ENCODE results near the gene ZYG11B. TPM values are rescaled to one million over a fixed set of nuclear protein-coding genes. Genes with fewer than 3 reads are reported as not detected.

Gene ZYG11B
- total and polyA plus RNA-seq, 2 of the 13 experiments (the other 11 are each of a cell fraction or from before 2014, with no cell fraction given) = 6.9 to 17.9 TPM

DNA sequence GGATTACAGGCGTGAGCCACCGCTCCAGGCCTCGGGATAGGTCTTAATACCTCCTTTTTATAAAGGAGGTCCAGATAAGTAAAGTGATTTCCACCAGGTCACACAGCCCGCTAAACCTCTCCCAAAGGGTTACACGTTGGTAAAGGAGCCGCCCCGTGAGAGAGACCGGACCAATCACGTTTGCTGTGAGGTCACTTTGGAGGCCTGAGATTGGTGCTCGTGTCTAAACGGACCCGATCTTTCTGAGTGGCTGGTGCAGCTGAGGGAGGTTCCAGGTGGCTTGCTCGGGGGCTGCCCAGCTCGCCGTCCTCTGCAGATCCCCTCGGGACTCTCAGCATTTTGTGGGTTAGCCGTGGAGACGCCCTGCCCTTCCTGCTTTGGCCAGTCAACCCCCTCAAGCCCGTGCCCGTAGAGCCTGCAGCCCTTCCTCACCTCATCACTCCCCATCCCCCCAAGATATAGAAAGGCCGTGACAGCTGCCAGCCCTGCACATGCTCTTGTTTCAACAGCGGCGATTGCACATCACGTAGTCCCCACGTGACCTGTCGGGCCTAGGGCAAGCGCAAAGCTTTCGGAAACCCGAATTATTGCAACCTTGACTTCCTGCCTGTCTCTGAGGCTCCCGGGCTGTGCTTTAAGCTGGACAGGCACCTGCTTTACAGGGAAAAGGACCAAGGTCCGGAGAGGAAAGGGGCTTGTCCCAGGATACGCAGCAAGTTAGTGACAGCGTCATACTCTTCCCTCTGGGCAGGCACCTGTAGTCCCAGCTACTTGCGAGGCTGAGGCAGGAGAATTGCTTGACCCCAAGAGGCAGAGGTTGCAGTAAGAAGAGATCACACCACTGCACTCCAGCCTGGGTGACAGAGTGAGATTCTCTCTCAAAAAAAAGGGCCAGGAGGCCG is 23.1 kb upstream of the ZYG11B start (continued):
- TF ChIP-seq, protein P1, sequence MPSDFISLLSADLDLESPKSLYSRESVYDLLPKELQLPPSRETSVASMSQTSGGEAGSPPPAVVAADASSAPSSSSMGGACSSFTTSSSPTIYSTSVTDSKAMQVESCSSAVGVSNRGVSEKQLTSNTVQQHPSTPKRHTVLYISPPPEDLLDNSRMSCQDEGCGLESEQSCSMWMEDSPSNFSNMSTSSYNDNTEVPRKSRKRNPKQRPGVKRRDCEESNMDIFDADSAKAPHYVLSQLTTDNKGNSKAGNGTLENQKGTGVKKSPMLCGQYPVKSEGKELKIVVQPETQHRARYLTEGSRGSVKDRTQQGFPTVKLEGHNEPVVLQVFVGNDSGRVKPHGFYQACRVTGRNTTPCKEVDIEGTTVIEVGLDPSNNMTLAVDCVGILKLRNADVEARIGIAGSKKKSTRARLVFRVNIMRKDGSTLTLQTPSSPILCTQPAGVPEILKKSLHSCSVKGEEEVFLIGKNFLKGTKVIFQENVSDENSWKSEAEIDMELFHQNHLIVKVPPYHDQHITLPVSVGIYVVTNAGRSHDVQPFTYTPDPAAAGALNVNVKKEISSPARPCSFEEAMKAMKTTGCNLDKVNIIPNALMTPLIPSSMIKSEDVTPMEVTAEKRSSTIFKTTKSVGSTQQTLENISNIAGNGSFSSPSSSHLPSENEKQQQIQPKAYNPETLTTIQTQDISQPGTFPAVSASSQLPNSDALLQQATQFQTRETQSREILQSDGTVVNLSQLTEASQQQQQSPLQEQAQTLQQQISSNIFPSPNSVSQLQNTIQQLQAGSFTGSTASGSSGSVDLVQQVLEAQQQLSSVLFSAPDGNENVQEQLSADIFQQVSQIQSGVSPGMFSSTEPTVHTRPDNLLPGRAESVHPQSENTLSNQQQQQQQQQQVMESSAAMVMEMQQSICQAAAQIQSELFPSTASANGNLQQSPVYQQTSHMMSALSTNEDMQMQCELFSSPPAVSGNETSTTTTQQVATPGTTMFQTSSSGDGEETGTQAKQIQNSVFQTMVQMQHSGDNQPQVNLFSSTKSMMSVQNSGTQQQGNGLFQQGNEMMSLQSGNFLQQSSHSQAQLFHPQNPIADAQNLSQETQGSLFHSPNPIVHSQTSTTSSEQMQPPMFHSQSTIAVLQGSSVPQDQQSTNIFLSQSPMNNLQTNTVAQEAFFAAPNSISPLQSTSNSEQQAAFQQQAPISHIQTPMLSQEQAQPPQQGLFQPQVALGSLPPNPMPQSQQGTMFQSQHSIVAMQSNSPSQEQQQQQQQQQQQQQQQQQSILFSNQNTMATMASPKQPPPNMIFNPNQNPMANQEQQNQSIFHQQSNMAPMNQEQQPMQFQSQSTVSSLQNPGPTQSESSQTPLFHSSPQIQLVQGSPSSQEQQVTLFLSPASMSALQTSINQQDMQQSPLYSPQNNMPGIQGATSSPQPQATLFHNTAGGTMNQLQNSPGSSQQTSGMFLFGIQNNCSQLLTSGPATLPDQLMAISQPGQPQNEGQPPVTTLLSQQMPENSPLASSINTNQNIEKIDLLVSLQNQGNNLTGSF (CRISPR knock-in tag; IDR thresholded peaks at IDR 0.05) = 0 out of 2 replicates have a peak, but pooled peaks have one; percentile 67
- TF ChIP-seq NBN (conservative IDR thresholded peaks at IDR 0.05) = no peak
- TF ChIP-seq MLX (CRISPR knock-in tag; IDR thresholded peaks at IDR 0.05) = peak; percentile 97
- TF ChIP-seq NFE2 (CRISPR knock-in tag; IDR thresholded peaks at IDR 0.05) = no peak
- TF ChIP-seq POLR2A (IDR thresholded peaks at IDR 0.05; ENCODE audit: insufficient read depth in 1 of 2, low read depth in 2 of 2, low read length in 2 of 2) = peak; percentile 58 to 80; a peak in 3 of 4 replicates
- no peak for TF ChIP-seq ZNF367 (CRISPR knock-in tag; IDR thresholded peaks at IDR 0.05; ENCODE audit: borderline replicate concordance)
- no peak for TF ChIP-seq ZZZ3 (CRISPR knock-in tag; IDR thresholded peaks at IDR 0.05; ENCODE audit: borderline replicate concordance)
- TF ChIP-seq AHR (CRISPR knock-in tag; IDR thresholded peaks at IDR 0.05) = 0 out of 2 replicates have a peak, but pooled peaks have one; percentile 77
- peak; percentile 68 for TF ChIP-seq RXRB (CRISPR knock-in tag; IDR thresholded peaks at IDR 0.05; ENCODE audit: borderline replicate concordance)
- TF ChIP-seq, protein P2, sequence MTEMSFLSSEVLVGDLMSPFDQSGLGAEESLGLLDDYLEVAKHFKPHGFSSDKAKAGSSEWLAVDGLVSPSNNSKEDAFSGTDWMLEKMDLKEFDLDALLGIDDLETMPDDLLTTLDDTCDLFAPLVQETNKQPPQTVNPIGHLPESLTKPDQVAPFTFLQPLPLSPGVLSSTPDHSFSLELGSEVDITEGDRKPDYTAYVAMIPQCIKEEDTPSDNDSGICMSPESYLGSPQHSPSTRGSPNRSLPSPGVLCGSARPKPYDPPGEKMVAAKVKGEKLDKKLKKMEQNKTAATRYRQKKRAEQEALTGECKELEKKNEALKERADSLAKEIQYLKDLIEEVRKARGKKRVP (CRISPR knock-in tag; IDR thresholded peaks at IDR 0.05) = peak in 1 of 2 experiments; percentile 90; a peak in 2 of 4 replicates
- no peak for TF ChIP-seq ZNF12 (CRISPR knock-in tag; IDR thresholded peaks at IDR 0.05)
- TF ChIP-seq XRCC5 (optimal IDR thresholded peaks at IDR 0.05; ENCODE audit: low read length) = peak; percentile 17
- no peak; the same call in none of the 2 replicates for TF ChIP-seq ISL2 (CRISPR knock-in tag; IDR thresholded peaks at IDR 0.05)
- TF ChIP-seq, protein P3, sequence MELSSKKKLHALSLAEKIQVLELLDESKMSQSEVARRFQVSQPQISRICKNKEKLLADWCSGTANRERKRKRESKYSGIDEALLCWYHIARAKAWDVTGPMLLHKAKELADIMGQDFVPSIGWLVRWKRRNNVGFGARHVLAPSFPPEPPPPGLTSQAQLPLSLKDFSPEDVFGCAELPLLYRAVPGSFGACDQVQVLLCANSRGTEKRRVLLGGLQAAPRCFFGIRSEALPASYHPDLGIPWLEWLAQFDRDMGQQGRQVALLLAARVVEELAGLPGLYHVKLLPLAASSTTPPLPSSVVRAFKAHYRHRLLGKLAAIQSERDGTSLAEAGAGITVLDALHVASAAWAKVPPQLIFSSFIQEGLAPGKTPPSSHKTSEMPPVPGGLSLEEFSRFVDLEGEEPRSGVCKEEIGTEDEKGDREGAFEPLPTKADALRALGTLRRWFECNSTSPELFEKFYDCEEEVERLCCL (CRISPR knock-in tag; IDR thresholded peaks at IDR 0.05; ENCODE audit: borderline replicate concordance) = no peak
- TF ChIP-seq ZSCAN29 (CRISPR knock-in tag; conservative IDR thresholded peaks at IDR 0.05) = peak; percentile 100
- TF ChIP-seq JARID2 (CRISPR knock-in tag; IDR thresholded peaks at IDR 0.05; ENCODE audit: insufficient replicate concordance) = no peak
- TF ChIP-seq, protein P4, sequence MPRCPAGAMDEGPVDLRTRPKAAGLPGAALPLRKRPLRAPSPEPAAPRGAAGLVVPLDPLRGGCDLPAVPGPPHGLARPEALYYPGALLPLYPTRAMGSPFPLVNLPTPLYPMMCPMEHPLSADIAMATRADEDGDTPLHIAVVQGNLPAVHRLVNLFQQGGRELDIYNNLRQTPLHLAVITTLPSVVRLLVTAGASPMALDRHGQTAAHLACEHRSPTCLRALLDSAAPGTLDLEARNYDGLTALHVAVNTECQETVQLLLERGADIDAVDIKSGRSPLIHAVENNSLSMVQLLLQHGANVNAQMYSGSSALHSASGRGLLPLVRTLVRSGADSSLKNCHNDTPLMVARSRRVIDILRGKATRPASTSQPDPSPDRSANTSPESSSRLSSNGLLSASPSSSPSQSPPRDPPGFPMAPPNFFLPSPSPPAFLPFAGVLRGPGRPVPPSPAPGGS (CRISPR knock-in tag; IDR thresholded peaks at IDR 0.05) = peak; percentile 96
- TF ChIP-seq ZNF569 (CRISPR knock-in tag; IDR thresholded peaks at IDR 0.05; ENCODE audit: borderline replicate concordance) = peak; percentile 54; the same call in 1 of the 2 replicates
- TF ChIP-seq NFYC (CRISPR knock-in tag; IDR thresholded peaks at IDR 0.05) = peak; percentile 86

Measured in HepG2 (cell line).